ENCODE data around the gene RHBDD2.

The RHBDD2 gene

DNA sequence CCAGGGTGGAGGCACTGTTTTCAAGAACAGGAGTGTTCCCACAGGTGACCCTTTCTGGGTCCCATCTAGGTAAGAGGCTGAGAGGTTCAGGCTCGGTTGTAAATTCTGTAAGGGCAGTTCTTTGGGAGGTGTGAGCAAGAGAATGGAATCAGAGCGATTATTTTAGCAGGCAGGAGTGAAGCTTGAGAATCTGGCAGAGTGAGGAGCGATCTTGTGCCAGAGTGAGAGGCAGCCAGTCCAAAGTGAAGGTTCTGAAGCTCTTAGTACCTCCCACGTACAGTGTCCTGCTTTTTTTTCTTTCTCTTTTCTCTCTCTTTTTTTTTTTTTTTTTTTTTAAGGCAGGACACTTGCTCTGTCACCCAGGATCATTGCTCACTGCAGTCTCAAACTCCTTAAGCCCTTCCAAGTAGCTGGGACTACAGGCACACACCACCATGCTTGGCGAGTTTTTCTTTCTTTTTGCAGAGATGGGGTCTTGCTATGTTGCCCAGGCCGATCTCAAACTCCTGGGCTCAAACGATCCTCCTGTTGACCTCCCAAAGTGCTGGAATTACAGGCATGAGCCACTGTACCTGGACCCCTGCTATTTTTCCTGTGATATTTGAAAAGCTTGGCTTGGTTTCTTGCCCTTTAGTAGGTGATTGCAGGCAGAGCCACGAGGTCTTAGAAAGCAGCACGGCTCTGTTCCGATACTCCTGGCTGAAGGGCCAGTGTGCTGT lies 47.0 kb downstream of the RHBDD2 start:
- Histone ChIP-seq H3F3A (ENCODE audit: insufficient read depth, low read length) (no peaks in the 10 kb centered on the region), H4K20me1 (ENCODE audit: insufficient read depth, low read length) (no peaks in the 10 kb centered on the region), H3K4me3 (ENCODE audit: low read depth, low read length, poor library complexity, severe bottlenecking) (no peak overlapping the region), H2AFZ (ENCODE audit: low read length) (no peak overlapping the region), H3K9me3 (ENCODE audit: low read length) (no peaks in the 10 kb centered on the region), H3K27ac (ENCODE audit: low read depth, low read length, poor library complexity, severe bottlenecking) (no peak overlapping the region), H3K4me1 (ENCODE audit: insufficient read depth, low read length, severe bottlenecking) (peaks cover 12% of the 10 kb centered on the region), H3K4me2 (ENCODE audit: low read length) (no peak overlapping the region), H3K9me2 (ENCODE audit: low read depth, low read length) (no peaks in the 10 kb centered on the region), H3K36me3 (ENCODE audit: insufficient read depth, low read length) (no peaks in the 10 kb centered on the region), H3K9ac (ENCODE audit: low read length) (no peak overlapping the region), H3K27me3 (ENCODE audit: insufficient read depth, low read length) (no peaks in the 10 kb centered on the region), H3K79me2 (ENCODE audit: insufficient read depth, low read length) (no peaks in the 10 kb centered on the region)
- TF ChIP-seq EZH2 (IDR thresholded peaks at IDR 0.05; ENCODE audit: borderline replicate concordance, low read length), result no peak
- TF ChIP-seq, protein P1, sequence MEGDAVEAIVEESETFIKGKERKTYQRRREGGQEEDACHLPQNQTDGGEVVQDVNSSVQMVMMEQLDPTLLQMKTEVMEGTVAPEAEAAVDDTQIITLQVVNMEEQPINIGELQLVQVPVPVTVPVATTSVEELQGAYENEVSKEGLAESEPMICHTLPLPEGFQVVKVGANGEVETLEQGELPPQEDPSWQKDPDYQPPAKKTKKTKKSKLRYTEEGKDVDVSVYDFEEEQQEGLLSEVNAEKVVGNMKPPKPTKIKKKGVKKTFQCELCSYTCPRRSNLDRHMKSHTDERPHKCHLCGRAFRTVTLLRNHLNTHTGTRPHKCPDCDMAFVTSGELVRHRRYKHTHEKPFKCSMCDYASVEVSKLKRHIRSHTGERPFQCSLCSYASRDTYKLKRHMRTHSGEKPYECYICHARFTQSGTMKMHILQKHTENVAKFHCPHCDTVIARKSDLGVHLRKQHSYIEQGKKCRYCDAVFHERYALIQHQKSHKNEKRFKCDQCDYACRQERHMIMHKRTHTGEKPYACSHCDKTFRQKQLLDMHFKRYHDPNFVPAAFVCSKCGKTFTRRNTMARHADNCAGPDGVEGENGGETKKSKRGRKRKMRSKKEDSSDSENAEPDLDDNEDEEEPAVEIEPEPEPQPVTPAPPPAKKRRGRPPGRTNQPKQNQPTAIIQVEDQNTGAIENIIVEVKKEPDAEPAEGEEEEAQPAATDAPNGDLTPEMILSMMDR (IDR thresholded peaks at IDR 0.05; ENCODE audit: low read length), result no peak

DNA sequence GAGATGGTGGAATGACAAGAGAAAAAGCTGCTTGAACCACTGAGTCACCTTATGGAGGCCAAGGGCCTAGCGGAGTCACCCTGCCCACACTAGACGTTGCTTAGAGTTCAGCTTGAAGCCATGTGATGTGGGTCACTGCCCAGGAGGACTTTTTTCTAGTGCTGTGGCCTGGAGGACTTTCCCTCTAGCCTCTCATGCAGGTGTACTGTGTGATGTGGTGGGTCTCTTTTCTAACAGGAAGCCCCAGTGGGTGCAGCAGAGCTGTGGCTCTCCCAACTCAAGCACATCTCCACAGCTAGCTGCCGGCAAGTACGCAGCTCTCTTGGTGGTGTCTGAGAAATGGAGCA lies 49.7 kb downstream of the RHBDD2 start:
- H3K79me2 ChIP-seq (ENCODE audit: insufficient read depth, low read length), result no peaks in the 10 kb centered on the region
- H3K4me1 ChIP-seq (ENCODE audit: insufficient read depth, low read length, severe bottlenecking), result peaks cover 21% of the 10 kb centered on the region
- no peaks in the 10 kb centered on the region for H3K27me3 ChIP-seq (ENCODE audit: insufficient read depth, low read length)
- TF ChIP-seq, protein P1 (IDR thresholded peaks at IDR 0.05; ENCODE audit: low read length), result no peak
- TF ChIP-seq EZH2 (IDR thresholded peaks at IDR 0.05; ENCODE audit: borderline replicate concordance, low read length), result no peak
- no peaks in the 10 kb centered on the region for H3K36me3 ChIP-seq (ENCODE audit: insufficient read depth, low read length)
- H3K4me2 ChIP-seq (ENCODE audit: low read length), result no peak overlapping the region; the same call in 1 of the 2 replicates
- no peaks in the 10 kb centered on the region for H4K20me1 ChIP-seq (ENCODE audit: insufficient read depth, low read length)
- H2AFZ ChIP-seq (ENCODE audit: low read length), result no peak overlapping the region
- no peaks in the 10 kb centered on the region for H3F3A ChIP-seq (ENCODE audit: insufficient read depth, low read length)
- no peak overlapping the region for H3K9ac ChIP-seq (ENCODE audit: low read length)
- H3K9me3 ChIP-seq (ENCODE audit: low read length), result no peaks in the 10 kb centered on the region
- no peaks in the 10 kb centered on the region for H3K9me2 ChIP-seq (ENCODE audit: low read depth, low read length)
- no peak overlapping the region for H3K4me3 ChIP-seq (ENCODE audit: low read depth, low read length, poor library complexity, severe bottlenecking)
- H3K27ac ChIP-seq (ENCODE audit: low read depth, low read length, poor library complexity, severe bottlenecking), result peak overlapping the region; percentile 52

DNA sequence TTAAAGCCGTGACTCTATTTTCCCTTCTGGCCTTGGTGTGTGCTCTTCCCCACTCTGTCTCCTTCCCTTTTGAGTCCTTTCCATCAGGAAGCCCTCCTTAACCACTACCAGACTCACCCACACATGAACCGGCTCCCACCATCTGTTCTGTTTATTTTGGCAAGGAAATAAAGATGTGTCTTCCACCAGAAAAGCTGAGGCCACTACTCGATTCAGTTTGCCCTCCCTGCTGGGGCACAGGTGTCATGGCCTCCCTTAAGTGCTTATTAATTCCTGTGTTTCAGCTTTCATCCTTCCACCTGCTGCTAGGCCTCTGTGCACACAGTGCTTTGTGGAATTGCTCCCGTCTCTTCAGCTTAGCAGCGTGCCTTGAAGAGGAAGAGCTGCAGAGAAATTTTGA lies 52.8 kb downstream of the RHBDD2 start:
- Histone ChIP-seq H3K27ac (ENCODE audit: low read depth, low read length, poor library complexity, severe bottlenecking) (no peak overlapping the region), H2AFZ (ENCODE audit: low read length) (no peak overlapping the region), H3K9me3 (ENCODE audit: low read length) (no peaks in the 10 kb centered on the region), H3K4me1 (ENCODE audit: insufficient read depth, low read length, severe bottlenecking) (peaks cover 21% of the 10 kb centered on the region), H3K9me2 (ENCODE audit: low read depth, low read length) (no peaks in the 10 kb centered on the region), H3K27me3 (ENCODE audit: insufficient read depth, low read length) (no peaks in the 10 kb centered on the region), H3K36me3 (ENCODE audit: insufficient read depth, low read length) (no peaks in the 10 kb centered on the region), H3K4me3 (ENCODE audit: low read depth, low read length, poor library complexity, severe bottlenecking) (no peak overlapping the region), H3K79me2 (ENCODE audit: insufficient read depth, low read length) (no peaks in the 10 kb centered on the region), H4K20me1 (ENCODE audit: insufficient read depth, low read length) (no peaks in the 10 kb centered on the region), H3K4me2 (ENCODE audit: low read length) (no peak overlapping the region), H3K9ac (ENCODE audit: low read length) (no peak overlapping the region), H3F3A (ENCODE audit: insufficient read depth, low read length) (no peaks in the 10 kb centered on the region)
- TF ChIP-seq EZH2 (IDR thresholded peaks at IDR 0.05; ENCODE audit: borderline replicate concordance, low read length), result no peak
- TF ChIP-seq, protein P1 (IDR thresholded peaks at IDR 0.05; ENCODE audit: low read length), result no peak

All from OCI-LY1 (cell line).